ENCODE results near the gene RIMBP3C. TPM values are rescaled to one million over a fixed set of nuclear protein-coding genes. Genes with fewer than 3 reads are reported as not detected.
"Not testable (repeated sequence)": the region's sequence is repeated elsewhere in the genome, so short reads cannot be mapped to it uniquely, and the experiment has no call there.

Gene RIMBP3C
- total RNA-seq, 1 experiment from 2014 or later, result 0.13 TPM

DNA sequence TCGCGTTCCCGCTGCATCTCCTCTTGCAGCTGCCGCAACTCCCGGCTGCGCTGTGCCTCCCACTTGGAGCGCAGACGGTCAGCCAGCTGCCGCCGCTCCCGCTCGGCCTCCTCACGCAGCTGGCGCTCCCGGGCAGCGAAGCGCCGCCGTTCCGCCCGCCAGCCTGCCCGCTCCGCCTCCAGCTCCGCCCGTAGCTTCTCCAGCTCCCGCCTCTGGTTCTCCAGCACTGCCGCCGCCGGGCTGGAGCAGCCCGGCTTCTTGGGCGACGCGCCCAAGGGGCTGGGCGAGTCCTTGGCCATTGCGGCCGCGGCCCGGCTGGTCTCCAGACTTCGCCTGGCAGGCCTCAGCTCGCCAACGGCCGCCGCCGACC, 598 bp downstream of the RIMBP3C start:
- POLR2A ChIA-PET (ENCODE audit: unreplicated experiment); H3F3A ChIP-seq (ENCODE audit: insufficient read depth, low read depth); H3K79me2 ChIP-seq (ENCODE audit: low read depth); intact Hi-C loops (cut with micrococcal nuclease; ENCODE audit: unreplicated experiment); CTCF ChIA-PET; H3K27me3 ChIP-seq (ENCODE audit: insufficient read depth, low read depth); H4K20me1 ChIP-seq (ENCODE audit: insufficient read depth); H3K4me3 ChIP-seq; H3K4me2 ChIP-seq; H3K4me1 ChIP-seq (replicated peaks; ENCODE audit: insufficient read depth); H3K27ac ChIP-seq; H3K9me2 ChIP-seq (ENCODE audit: insufficient read depth); H3K36me3 ChIP-seq (ENCODE audit: low read depth); H2AFZ ChIP-seq; BruUV-seq (replicated peaks); H3K9me3 ChIP-seq (ENCODE audit: insufficient read depth, low read depth); DNase-seq: not testable (repeated sequence)

DNA sequence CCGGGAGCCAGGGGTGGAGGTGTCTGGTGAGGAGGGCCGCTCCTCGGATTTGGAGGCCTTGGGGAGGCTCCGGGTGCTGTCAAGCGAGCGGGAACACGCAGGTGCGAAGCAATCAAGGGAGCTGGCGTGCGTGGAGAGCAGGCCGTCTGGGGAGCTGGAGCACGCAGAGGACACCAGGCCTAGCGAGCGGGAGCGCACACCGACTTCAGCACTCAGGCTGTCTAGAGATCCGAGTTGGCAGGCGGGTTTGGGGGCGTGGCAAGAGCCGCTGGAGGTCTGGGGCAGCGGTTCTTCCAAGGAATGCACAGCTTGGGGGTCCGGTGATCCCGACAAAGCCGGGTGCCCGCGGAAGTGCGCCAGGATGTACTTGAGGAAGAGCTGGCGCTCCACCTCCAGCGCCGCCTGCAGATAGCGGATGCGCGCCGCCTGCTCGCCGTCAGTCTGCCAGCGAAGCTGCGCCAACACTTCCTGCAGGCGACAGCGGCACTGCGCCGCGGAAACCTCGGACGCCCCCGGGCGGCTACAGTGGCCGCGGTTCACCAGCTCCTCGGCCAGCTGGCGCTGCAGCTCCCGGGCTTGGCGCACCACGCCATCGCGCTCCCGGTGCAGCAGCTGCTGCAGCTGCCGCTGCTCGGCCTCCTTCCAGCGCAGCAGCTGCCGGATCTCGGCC, 1.1 kb downstream of the RIMBP3C start:
- H3K79me2 ChIP-seq (ENCODE audit: low read depth); H3K27me3 ChIP-seq (ENCODE audit: insufficient read depth, low read depth); CTCF ChIA-PET; BruUV-seq (replicated peaks); H4K20me1 ChIP-seq (ENCODE audit: insufficient read depth); DNase-seq; H3K4me3 ChIP-seq; H3K36me3 ChIP-seq (ENCODE audit: low read depth); H3F3A ChIP-seq (ENCODE audit: insufficient read depth, low read depth); H3K4me2 ChIP-seq; H3K27ac ChIP-seq; H2AFZ ChIP-seq; intact Hi-C loops (cut with micrococcal nuclease; ENCODE audit: unreplicated experiment); H3K9me2 ChIP-seq (ENCODE audit: insufficient read depth); POLR2A ChIA-PET (ENCODE audit: unreplicated experiment); H3K4me1 ChIP-seq (replicated peaks; ENCODE audit: insufficient read depth); H3K9me3 ChIP-seq (ENCODE audit: insufficient read depth, low read depth): not testable (repeated sequence)

DNA sequence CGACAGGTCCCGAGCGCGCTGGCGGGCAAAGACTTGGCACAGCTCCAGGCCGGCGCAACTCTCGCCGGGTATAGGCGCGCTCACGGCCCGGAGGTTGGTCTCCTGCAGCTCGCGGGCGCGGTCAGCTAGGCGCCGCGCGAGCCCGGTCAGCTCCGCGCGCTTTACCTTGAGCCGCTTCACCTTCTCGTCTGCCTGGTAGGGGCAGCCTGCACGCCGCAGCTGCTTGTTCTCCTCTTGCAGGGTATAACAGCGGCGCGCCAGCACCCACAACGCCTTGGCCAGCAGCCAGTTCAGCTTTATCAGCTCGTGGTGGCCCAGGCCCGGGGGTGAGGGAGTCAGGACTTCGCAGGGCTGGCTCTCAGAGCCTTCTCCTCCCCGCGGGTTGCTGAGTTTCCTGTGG, 1.7 kb downstream of the RIMBP3C start:
- POLR2A ChIA-PET (ENCODE audit: unreplicated experiment); H3K9me2 ChIP-seq (ENCODE audit: insufficient read depth); H3F3A ChIP-seq (ENCODE audit: insufficient read depth, low read depth); CTCF ChIA-PET; DNase-seq; H3K79me2 ChIP-seq (ENCODE audit: low read depth); H3K4me2 ChIP-seq; H3K27ac ChIP-seq; H3K4me1 ChIP-seq (replicated peaks; ENCODE audit: insufficient read depth); H2AFZ ChIP-seq; H3K27me3 ChIP-seq (ENCODE audit: insufficient read depth, low read depth); H4K20me1 ChIP-seq (ENCODE audit: insufficient read depth); H3K9me3 ChIP-seq (ENCODE audit: insufficient read depth, low read depth); H3K4me3 ChIP-seq; BruUV-seq (replicated peaks); H3K36me3 ChIP-seq (ENCODE audit: low read depth); intact Hi-C loops (cut with micrococcal nuclease; ENCODE audit: unreplicated experiment): not testable (repeated sequence)

DNA sequence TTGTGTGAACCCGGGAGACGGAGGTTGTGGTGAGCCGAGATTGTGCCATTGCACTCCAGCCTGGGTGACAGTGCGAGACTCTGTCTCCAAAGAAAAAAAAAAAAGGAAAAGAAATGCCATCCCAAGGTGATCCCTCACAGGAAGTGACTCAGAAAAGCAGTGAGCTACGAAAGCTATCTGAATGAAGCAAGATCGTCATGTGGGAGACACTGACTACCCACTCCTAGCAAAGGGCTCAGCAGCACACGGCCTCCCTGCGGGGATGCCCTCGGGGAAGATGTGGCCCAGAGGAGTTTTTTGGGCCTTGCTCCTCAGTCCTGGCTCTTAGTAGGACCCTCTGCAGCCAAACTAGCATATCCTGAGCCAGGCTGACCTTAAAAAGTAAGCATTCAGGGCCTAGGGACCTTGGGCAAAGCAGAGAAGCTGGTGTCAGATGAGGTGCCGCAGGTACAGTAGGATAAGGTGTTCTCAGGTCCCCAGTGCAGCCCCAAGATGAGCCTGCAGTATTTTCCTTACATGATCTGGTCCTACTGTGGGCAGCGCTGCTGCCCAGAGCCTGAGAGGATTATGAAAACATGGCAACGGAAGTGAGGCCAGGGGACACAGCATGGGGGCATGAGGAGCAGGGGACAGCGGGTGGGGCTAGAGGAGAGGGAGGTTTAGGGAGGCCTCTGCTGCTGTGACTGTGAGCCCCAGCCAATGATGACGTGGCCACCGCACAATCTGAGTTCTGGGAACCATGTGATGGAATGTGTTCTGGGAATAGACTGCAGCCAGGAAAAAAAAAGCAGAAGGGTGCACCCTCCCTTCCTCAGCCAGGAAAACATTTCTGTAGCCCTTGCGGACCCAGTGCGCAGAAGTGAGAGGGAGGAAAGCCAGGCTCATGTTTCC, 6.6 kb downstream of the RIMBP3C start:
- H3F3A ChIP-seq (ENCODE audit: insufficient read depth, low read depth); POLR2A ChIA-PET (ENCODE audit: unreplicated experiment); H3K4me3 ChIP-seq; H3K4me2 ChIP-seq; H3K4me1 ChIP-seq (replicated peaks; ENCODE audit: insufficient read depth); H3K79me2 ChIP-seq (ENCODE audit: low read depth); H2AFZ ChIP-seq; H4K20me1 ChIP-seq (ENCODE audit: insufficient read depth); BruUV-seq (replicated peaks); CTCF ChIA-PET; H3K27me3 ChIP-seq (ENCODE audit: insufficient read depth, low read depth); DNase-seq; H3K9me3 ChIP-seq (ENCODE audit: insufficient read depth, low read depth); H3K9me2 ChIP-seq (ENCODE audit: insufficient read depth); H3K27ac ChIP-seq; intact Hi-C loops (cut with micrococcal nuclease; ENCODE audit: unreplicated experiment); H3K36me3 ChIP-seq (ENCODE audit: low read depth): not testable (repeated sequence)

DNA sequence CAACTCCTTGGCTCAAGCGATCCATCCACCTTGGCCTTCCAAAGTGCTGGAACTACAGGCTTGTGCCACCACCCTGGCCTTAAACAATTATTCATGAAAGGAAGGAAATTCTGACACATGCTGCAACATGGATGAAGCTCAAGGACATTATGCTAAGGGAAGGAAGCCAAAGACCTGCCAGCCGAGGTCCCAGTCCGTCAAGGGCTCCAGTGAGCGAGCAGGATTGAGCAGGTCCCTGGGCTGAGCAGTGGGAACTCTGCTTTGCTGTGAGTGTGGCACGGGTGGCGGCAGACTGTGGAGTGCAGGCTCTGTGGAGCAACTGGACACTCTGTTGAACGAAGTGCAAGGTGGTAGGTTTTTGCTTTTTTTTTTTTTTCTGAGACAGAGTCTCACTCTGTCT, 11.4 kb downstream of the RIMBP3C start:
- H3K36me3 ChIP-seq (ENCODE audit: low read depth); H3K9me3 ChIP-seq (ENCODE audit: insufficient read depth, low read depth); CTCF ChIA-PET; DNase-seq; H3K4me2 ChIP-seq; H3K27me3 ChIP-seq (ENCODE audit: insufficient read depth, low read depth); H3K4me1 ChIP-seq (replicated peaks; ENCODE audit: insufficient read depth); BruUV-seq (replicated peaks); intact Hi-C loops (cut with micrococcal nuclease; ENCODE audit: unreplicated experiment); H3K27ac ChIP-seq; H3K79me2 ChIP-seq (ENCODE audit: low read depth); H3K4me3 ChIP-seq; H3K9me2 ChIP-seq (ENCODE audit: insufficient read depth); H4K20me1 ChIP-seq (ENCODE audit: insufficient read depth); H2AFZ ChIP-seq; H3F3A ChIP-seq (ENCODE audit: insufficient read depth, low read depth); POLR2A ChIA-PET (ENCODE audit: unreplicated experiment): not testable (repeated sequence)

DNA sequence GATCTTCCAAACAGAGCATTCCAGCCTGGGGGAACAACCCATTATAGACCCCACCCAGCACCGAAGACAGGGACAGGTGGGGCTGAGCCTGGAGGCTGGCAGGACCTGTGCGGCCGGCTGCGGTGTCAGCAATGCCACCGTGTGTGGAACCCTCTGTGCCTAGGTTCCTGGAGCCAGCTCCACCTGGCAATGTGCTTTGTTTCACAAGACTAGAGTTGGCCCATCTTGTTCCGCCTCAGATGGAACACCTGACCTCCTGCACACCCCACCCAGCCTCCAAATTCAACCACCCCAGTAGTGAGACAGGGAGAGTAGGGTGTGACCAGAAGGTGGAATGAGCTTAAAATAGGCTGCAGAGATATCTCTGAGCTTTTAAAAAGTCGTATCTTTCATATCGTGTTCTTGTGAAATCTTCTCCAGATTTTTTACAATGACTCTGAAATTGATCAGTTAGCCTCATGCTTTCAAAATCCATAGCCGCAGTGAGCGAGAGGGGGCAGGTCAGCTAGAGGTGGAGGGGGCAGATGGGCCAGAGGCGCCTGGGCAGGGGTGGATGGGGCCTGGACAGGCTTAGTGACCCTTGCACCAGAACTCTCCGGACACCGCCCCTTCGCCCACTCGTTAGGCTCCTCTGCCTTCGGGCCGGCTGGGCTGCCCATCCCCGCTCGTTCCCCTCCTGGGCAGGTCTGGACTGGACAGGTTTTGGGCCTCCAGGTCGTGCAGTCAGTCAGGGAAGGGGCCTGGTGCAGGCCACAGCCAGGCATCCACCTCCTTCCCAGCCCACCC, 18.2 kb downstream of the RIMBP3C start:
- H3K79me2 ChIP-seq (ENCODE audit: low read depth); H3F3A ChIP-seq (ENCODE audit: insufficient read depth, low read depth); H3K9me3 ChIP-seq (ENCODE audit: insufficient read depth, low read depth); H2AFZ ChIP-seq; H3K4me3 ChIP-seq; H3K36me3 ChIP-seq (ENCODE audit: low read depth); POLR2A ChIA-PET (ENCODE audit: unreplicated experiment); H3K27me3 ChIP-seq (ENCODE audit: insufficient read depth, low read depth); H3K4me2 ChIP-seq; H3K9me2 ChIP-seq (ENCODE audit: insufficient read depth); BruUV-seq (replicated peaks); H3K4me1 ChIP-seq (replicated peaks; ENCODE audit: insufficient read depth); DNase-seq; H3K27ac ChIP-seq; CTCF ChIA-PET; H4K20me1 ChIP-seq (ENCODE audit: insufficient read depth); intact Hi-C loops (cut with micrococcal nuclease; ENCODE audit: unreplicated experiment): not testable (repeated sequence)

DNA sequence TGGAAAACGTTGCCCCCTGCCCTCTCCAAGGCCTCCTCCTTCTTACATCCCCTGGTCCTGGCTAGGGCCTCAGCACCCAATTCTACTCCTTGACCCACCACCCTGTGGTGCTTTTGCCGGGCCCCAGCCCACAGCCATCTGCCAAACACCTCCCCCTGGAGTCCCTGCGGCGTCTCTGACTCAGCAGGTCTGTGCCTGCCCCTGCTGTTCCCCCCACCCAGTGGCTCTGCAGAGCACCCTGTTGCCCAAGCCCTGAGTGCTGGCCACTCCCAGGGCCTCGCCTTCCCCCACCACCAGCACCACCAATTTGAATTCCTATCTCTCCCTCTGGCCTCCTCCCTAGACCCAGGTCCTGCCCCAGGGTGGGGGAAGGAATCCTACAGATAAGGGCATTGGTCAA, 19.7 kb downstream of the RIMBP3C start:
- CTCF ChIA-PET, result not testable (repeated sequence)

More for the DNA sequence above, 19.7 kb downstream of the RIMBP3C start:
- H3K79me2 ChIP-seq (ENCODE audit: low read depth); H4K20me1 ChIP-seq (ENCODE audit: insufficient read depth); H3K4me2 ChIP-seq; H3K9me2 ChIP-seq (ENCODE audit: insufficient read depth); H3K4me1 ChIP-seq (replicated peaks; ENCODE audit: insufficient read depth); DNase-seq; H2AFZ ChIP-seq; intact Hi-C loops (cut with micrococcal nuclease; ENCODE audit: unreplicated experiment); H3K36me3 ChIP-seq (ENCODE audit: low read depth); H3K27me3 ChIP-seq (ENCODE audit: insufficient read depth, low read depth); POLR2A ChIA-PET (ENCODE audit: unreplicated experiment); BruUV-seq (replicated peaks); H3K9me3 ChIP-seq (ENCODE audit: insufficient read depth, low read depth); H3K4me3 ChIP-seq; H3F3A ChIP-seq (ENCODE audit: insufficient read depth, low read depth); H3K27ac ChIP-seq: not testable (repeated sequence)

Measured in PC-9 (cell line).